KMS-11 (cell line): ENCODE results near the gene PLAC9.
"Not testable (repeated sequence)": the region's sequence is repeated elsewhere in the genome, so short reads cannot be mapped to it uniquely, and the experiment has no call there.

Source experiments
- H2AFZ ChIP-seq: fragments of 200-600 bp; sonication (generic); 2 replicates; pipeline ENCODE4 v1.6.1; 2016; ENCODE audit warnings: antibody characterized with exemption, mixed run types, low read depth
- H3K27ac ChIP-seq: fragments of 200-600 bp; sonication (generic); 2 replicates; pipeline ENCODE4 v1.6.1; 2016; ENCODE audit warnings: mild to moderate bottlenecking, mixed run types
- H3K27me3 ChIP-seq: fragments of 200-600 bp; sonication (generic); 2 replicates; pipeline ENCODE4 v1.6.1; 2017; ENCODE audit warnings: mild to moderate bottlenecking, low read depth, mixed run types, moderate library complexity; ENCODE audit not compliant: insufficient read depth
- H3K36me3 ChIP-seq: fragments of 200-600 bp; sonication (generic); 2 replicates; pipeline ENCODE4 v1.6.1; 2017; ENCODE audit warnings: mild to moderate bottlenecking, mixed run types; ENCODE audit not compliant: insufficient read depth
- H3K4me1 ChIP-seq: fragments of 200-600 bp; sonication (generic); 2 replicates; pipeline ENCODE4 v1.6.1; 2016; ENCODE audit warnings: mild to moderate bottlenecking, low read depth, mixed run types; ENCODE audit not compliant: poor library complexity, severe bottlenecking
- H3K4me2 ChIP-seq: fragments of 200-600 bp; sonication (generic); 2 replicates; pipeline ENCODE4 v1.7.0; 2016; ENCODE audit warnings: mild to moderate bottlenecking, mixed run types
- H3K4me3 ChIP-seq: fragments of 200-600 bp; sonication (generic); IDR thresholded peaks from 2 replicates; pipeline ENCODE4 v1.6.1; 2017; ENCODE audit warnings: low read depth, low read length, mixed read lengths; ENCODE audit not compliant: insufficient read depth
- H3K79me2 ChIP-seq: fragments of 200-600 bp; sonication (generic); 2 replicates; pipeline ENCODE4 v1.6.1; 2016; ENCODE audit warnings: low read depth, mixed run types; ENCODE audit not compliant: insufficient read depth
- H3K9ac ChIP-seq: fragments of 200-600 bp; sonication (generic); 2 replicates; pipeline ENCODE4 v1.6.1; 2016; ENCODE audit warnings: mild to moderate bottlenecking, mixed run types
- H4K20me1 ChIP-seq: fragments of 200-600 bp; sonication (generic); 2 replicates; pipeline ENCODE4 v1.6.1; 2016; ENCODE audit warnings: mild to moderate bottlenecking, mixed run types; ENCODE audit not compliant: insufficient read depth
- CTCF ChIP-seq: fragments of 200-600 bp; sonication (generic); conservative IDR thresholded peaks from 2 replicates; pipeline ENCODE4 v1.6.1; 2017; ENCODE audit warnings: low read depth, mild to moderate bottlenecking, antibody characterized with exemption, low read length, moderate library complexity, mixed read lengths

Gene PLAC9

DNA sequence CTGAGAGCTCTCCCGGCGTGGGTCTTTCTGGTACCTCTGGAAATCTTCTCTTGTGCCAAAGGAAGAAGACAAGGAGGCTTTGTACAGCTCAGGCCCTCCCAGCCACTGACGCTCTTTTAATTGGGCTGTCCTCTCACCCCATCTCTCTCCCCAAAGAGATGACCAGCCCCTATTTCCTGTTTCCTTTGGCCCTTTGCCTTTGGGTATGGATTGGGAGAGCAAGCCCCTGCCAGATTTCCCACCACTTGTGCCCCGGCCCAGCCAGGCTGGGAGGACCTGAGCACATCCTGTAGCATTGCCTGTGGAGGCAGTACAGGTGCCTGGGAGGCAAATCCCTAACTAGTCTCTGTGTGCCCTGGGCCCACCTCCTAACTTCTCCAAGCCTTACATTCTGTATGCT is 5.7 kb upstream of the PLAC9 start:
- no peak overlapping the region for H3K9ac ChIP-seq
- no peak overlapping the region for H3K4me2 ChIP-seq
- H3K36me3 ChIP-seq, result no peaks in the 10 kb centered on the region
- H4K20me1 ChIP-seq, result no peaks in the 10 kb centered on the region
- no peaks in the 10 kb centered on the region for H3K4me1 ChIP-seq
- no peak overlapping the region for H2AFZ ChIP-seq
- H3K27me3 ChIP-seq, result no peaks in the 10 kb centered on the region
- H3K4me3 ChIP-seq, result no peak overlapping the region
- no peaks in the 10 kb centered on the region for H3K79me2 ChIP-seq
- no peak overlapping the region for H3K27ac ChIP-seq
- no peak for TF ChIP-seq CTCF

DNA sequence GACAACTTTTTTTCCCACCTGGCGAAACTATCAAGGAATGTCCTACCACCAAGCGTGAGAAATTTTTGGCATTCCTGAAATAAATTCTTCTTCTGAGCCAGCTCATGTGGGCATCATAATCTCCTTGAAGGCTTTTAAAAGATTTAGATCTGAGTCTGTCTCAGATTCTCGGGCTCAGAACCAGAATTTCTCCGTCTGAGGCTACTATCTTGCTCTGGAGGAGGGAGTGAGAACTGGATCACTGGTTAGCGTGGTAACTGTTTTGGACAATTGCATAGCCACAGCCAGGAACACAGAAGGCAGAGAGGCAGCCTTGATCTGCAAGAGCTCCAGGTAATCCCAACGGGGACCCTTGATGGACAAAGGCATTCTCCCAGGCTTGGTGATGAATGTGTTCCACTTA is 1.0 kb upstream of the PLAC9 start:
- Histone ChIP-seq H4K20me1 (no peaks in the 10 kb centered on the region), H3K79me2 (no peaks in the 10 kb centered on the region), H3K4me1 (no peaks in the 10 kb centered on the region), H3K27ac (no peak overlapping the region), H3K9ac (no peak overlapping the region), H3K4me2 (no peak overlapping the region), H2AFZ (no peak overlapping the region), H3K4me3 (no peak overlapping the region), H3K27me3 (no peaks in the 10 kb centered on the region), H3K36me3 (no peaks in the 10 kb centered on the region)
- TF ChIP-seq CTCF, result no peak

DNA sequence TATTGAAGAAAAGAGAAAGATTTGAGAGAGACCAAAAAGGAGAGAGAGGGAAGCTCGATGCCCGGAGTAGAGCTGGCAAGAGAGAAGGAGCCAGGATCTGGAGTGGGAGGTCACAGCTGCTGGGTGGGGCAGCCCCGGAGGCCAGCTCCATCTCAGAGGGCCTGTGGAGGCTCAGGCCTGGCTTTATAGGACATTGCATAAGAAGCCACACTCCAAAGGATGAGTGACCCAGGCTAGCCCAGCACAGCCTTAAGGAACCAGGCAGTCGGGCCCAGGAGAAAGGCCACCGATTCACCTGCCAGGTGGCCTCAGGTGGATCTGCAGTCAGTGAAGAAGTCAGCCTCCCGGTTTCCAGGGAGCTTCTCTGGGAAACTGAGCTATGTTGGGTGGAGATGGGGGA is 676 bp downstream of the PLAC9 start:
- no peaks in the 10 kb centered on the region for H3K79me2 ChIP-seq
- H4K20me1 ChIP-seq, result no peaks in the 10 kb centered on the region
- no peaks in the 10 kb centered on the region for H3K4me1 ChIP-seq
- H3K27me3 ChIP-seq, result no peaks in the 10 kb centered on the region
- no peak overlapping the region for H3K4me3 ChIP-seq
- no peak overlapping the region for H3K9ac ChIP-seq
- TF ChIP-seq CTCF, result no peak
- no peak overlapping the region for H2AFZ ChIP-seq
- no peaks in the 10 kb centered on the region for H3K36me3 ChIP-seq
- H3K27ac ChIP-seq, result no peak overlapping the region
- no peak overlapping the region for H3K4me2 ChIP-seq

DNA sequence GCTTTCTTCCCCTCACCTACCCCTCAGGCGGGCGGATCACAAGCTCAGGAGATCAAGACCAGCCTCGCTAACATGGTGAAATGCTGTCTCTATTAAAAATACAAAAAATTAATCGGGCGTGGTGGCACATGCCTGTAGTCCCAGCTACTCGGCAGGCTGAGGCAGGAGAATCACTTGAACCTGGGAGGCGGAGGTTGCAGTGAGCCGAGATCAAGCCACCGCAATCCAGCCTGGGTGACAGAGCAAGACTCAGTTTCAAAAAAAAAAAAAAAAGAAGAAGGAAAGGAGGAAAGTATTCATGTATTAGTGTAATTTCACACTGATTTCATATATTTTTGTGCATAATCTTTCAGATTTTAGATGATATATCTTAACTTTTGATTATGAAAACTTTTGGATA is 1.2 kb downstream of the PLAC9 start:
- H3K27ac ChIP-seq, H3K79me2 ChIP-seq, H2AFZ ChIP-seq, H3K4me1 ChIP-seq, H3K4me2 ChIP-seq, H3K9ac ChIP-seq, H3K36me3 ChIP-seq, H4K20me1 ChIP-seq, H3K27me3 ChIP-seq, H3K4me3 ChIP-seq: not testable (repeated sequence)

- H3K79me2 ChIP-seq, result no peaks in the 10 kb centered on the region
- no peak overlapping the region for H3K4me2 ChIP-seq
- no peak overlapping the region for H3K27ac ChIP-seq
- no peaks in the 10 kb centered on the region for H3K4me1 ChIP-seq
- TF ChIP-seq CTCF, result no peak
- H4K20me1 ChIP-seq, result no peaks in the 10 kb centered on the region
- H3K27me3 ChIP-seq, result no peaks in the 10 kb centered on the region
- H3K36me3 ChIP-seq, result no peaks in the 10 kb centered on the region
- H3K4me3 ChIP-seq, result no peak overlapping the region
- no peak overlapping the region for H3K9ac ChIP-seq
- H2AFZ ChIP-seq, result no peak overlapping the region
These were observed 3.6 kb downstream of the PLAC9 start for GRCh38 chr10:80136134-80136571.
